Measurements from ENCODE around the gene SCNN1B. TPM values are rescaled to one million over a fixed set of nuclear protein-coding genes. Genes with fewer than 3 reads are reported as not detected.
A peak's percentile ranks its signal among the peaks of the same experiment; 100 is the strongest.
"Not testable (repeated sequence)": the region's sequence is repeated elsewhere in the genome, so short reads cannot be mapped to it uniquely, and the experiment has no call there.

The SCNN1B gene
- polyA plus RNA-seq (ENCODE audit: insufficient read length in 4 of 4), result 10 to 100 TPM; 11.6 to 31.7 (median 16.3) TPM

- DNase-seq (ENCODE audit: low read depth in 4 of 4, low spot score in 3 of 4), result no peak
Observed at GRCh38 chr16:23302045-23302956, at the start of gene SCNN1B. Gene SCNN1B (plus strand): TSS chr16:23302302. CDS start chr16:23348600, 46,298 bp downstream.

DNA sequence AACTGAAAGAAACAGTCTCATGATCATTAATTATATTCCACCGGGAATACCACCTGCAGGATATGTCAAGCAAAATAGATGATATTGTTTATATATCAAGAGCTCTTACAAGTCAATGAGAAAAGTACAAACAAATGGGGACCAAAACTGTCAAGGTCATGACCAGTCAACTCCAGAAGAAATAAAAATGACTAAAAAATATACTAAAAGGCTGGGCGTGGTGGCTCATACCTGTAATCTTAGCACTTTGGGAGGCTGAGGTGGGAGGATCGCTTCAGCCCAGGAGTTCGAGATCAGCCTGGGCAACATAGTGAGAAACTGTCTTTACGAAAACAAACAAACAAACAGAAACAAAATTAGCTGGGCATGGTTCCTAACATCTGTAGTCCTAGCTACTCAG is 49.8 kb upstream of the SCNN1B start:
- DNase-seq (ENCODE audit: low read depth in 4 of 4, low spot score in 3 of 4), result no peak

GRCh38 chr16:23253650-23254049 is 48.5 kb upstream of the SCNN1B start:
- not testable (repeated sequence) for DNase-seq (ENCODE audit: low read depth in 4 of 4, low spot score in 3 of 4)

DNA sequence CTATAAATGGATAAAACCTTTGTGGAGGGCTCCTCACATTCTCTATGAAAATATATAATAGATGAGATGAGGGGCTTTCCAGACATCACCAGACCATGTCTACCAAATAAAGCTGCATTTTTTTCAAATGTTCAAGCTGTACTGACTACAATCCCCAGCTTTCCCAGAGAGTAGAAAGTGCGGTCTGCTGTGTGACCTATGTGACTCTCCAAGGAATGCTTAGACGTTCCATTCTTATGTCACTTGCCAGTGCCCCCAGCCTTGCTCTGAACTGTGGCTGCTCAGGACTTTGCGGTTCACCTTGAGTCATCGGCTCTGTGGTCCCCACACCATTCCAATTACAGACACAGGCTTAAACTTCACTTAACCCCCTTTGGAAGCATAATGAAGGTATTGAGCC is 47.8 kb upstream of the SCNN1B start:
- DNase-seq (ENCODE audit: low read depth in 4 of 4, low spot score in 3 of 4), result no peak

DNA sequence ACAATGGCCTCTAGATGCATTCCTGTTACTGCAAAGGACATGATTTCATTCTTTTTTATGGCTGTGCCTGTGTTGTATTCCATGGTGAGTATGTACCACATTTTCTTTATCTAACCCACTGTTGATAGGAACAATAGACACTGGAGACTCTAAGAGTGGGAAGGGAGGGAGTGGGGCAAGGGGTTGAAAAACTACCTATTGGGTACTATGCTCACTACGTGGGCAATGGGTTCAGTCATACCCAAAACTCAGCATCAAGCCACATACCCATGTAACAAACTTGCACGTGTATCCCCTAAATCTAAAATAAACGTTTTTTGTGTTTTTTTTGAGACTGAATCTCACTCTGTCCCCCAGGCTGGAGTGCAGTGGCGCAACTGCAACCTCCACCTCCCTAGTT is 47.1 kb upstream of the SCNN1B start:
- DNase-seq (ENCODE audit: low read depth in 4 of 4, low spot score in 3 of 4), result no peak

- DNase-seq (ENCODE audit: low read depth in 4 of 4, low spot score in 3 of 4), result no peak
Observed at GRCh38 chr16:23256440-23256839, 45.7 kb upstream of the SCNN1B start.

DNA sequence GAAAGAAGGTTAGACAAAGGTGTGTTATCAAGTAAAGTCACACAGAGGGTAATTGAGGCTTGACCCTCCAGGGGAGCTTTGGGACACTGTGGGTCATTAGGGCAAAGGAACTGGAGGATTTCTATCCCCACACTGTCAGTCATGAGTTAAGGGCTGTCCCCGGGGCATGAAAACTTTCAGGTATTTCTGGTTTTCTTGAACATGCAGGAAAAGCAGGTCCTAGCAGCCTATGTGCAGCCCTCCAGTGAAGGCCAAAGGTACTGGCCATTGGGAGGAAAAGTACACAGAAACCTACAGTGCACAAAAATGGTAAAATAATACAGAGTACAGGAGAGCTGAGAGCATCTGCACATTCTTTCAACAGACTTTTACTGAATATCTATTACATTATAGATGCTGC is 44.4 kb upstream of the SCNN1B start:
- peak in 1 of 4 donors; percentile 29 for DNase-seq (ENCODE audit: low read depth in 4 of 4, low spot score in 3 of 4)

DNA sequence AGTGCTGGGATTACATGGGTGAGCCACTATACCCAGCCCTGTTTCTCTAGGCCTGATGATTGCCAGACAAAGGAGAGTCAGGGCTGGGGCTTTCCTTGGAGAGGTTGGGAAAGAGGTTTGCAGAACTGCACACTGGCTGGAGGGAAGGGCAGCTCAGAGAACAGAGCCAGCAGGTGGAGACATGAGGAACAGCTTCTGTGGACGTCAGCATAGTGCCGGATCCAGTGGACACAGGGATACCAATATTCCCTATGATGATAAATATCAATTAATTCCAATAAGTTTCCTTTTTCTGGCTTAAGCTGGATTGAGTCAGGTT is 43.2 kb upstream of the SCNN1B start:
- DNase-seq (ENCODE audit: low read depth in 4 of 4, low spot score in 3 of 4), result no peak

GRCh38 chr16:23267647-23268046 is 34.5 kb upstream of the SCNN1B start:
- DNase-seq (ENCODE audit: low read depth in 4 of 4, low spot score in 3 of 4), result no peak

- no peak for DNase-seq (ENCODE audit: low read depth in 4 of 4, low spot score in 3 of 4)
Observed at GRCh38 chr16:23268561-23268960, 33.5 kb upstream of the SCNN1B start.

- DNase-seq (ENCODE audit: low read depth in 4 of 4, low spot score in 3 of 4), result peak in 1 of 4 donors; percentile 43
Observed at GRCh38 chr16:23269248-23269953, 32.7 kb upstream of the SCNN1B start.

DNA sequence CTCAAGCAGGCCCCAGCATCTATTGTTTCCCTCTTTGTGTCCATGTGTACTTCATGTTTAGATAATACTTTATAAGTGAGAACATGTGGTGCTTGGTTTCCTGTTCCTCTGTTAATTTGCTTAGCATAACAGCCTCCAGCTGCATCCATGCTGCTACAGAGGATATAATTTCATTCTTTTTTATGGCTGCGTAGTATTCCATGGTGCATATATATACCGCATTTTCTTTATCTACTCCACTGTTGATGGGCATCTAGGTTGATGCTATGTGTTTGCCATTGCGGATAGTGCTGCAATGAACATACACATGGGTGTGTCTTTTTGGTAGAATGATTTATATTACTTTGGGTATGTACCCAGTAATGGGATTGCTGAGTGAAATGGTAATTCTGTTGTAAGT is 31.4 kb upstream of the SCNN1B start:
- DNase-seq (ENCODE audit: low read depth in 4 of 4, low spot score in 3 of 4), result no peak

- no peak for DNase-seq (ENCODE audit: low read depth in 4 of 4, low spot score in 3 of 4)
Observed at GRCh38 chr16:23274968-23275367, 27.1 kb upstream of the SCNN1B start.

- no peak for DNase-seq (ENCODE audit: low read depth in 4 of 4, low spot score in 3 of 4)
Observed at GRCh38 chr16:23276821-23277220, 25.3 kb upstream of the SCNN1B start.

- DNase-seq (ENCODE audit: low read depth in 4 of 4, low spot score in 3 of 4), result no peak
Observed at GRCh38 chr16:23278031-23278430, 24.1 kb upstream of the SCNN1B start.

- no peak for DNase-seq (ENCODE audit: low read depth in 4 of 4, low spot score in 3 of 4)
Observed at GRCh38 chr16:23279721-23280153, 22.4 kb upstream of the SCNN1B start.

- no peak for DNase-seq (ENCODE audit: low read depth in 4 of 4, low spot score in 3 of 4)
Observed at GRCh38 chr16:23280483-23280967, 21.6 kb upstream of the SCNN1B start.

GRCh38 chr16:23282568-23282967 is 19.5 kb upstream of the SCNN1B start:
- DNase-seq (ENCODE audit: low read depth in 4 of 4, low spot score in 3 of 4), result no peak

DNA sequence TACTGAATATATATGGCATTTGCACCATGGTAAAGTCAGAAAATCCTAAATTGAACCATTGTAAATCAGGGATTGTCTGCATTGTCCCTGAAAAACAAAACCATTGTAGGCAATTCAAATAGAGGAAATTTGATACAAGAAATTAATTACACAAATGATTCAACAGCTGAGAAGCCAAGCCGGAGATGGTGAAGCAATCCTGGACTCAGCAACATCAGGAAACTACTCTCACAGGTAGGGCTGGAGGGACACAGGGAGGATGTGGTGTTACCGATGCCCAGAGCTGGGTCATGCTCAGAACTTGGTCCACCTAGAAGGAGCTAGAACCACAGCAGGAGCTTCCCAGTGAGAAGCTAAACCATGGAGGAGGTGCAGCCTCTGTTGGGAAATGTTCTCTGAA is 18.5 kb upstream of the SCNN1B start:
- DNase-seq (ENCODE audit: low read depth in 4 of 4, low spot score in 3 of 4), result no peak

GRCh38 chr16:23284584-23284983 is 17.5 kb upstream of the SCNN1B start:
- DNase-seq (ENCODE audit: low read depth in 4 of 4, low spot score in 3 of 4), result no peak

- no peak for DNase-seq (ENCODE audit: low read depth in 4 of 4, low spot score in 3 of 4)
Observed at GRCh38 chr16:23286131-23286532, 16.0 kb upstream of the SCNN1B start.

DNA sequence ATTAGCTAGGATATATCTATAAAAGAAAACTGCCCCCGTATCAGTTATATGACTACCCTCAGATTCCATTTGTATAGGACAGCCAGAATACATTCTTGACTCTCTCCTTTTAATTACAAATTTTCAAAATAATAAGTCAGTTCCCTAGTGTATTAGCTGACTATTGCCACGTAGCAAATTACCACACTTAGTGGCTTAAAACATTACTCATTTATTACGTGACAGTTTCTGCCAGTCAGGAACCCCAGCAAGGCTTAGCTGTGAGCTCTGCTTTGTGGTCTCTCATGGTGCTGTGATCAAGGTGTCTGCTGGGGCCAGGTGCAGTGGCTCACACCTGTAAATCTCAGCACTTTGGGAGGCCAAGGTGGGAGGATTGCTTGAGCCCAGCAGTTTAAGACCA is 13.9 kb upstream of the SCNN1B start:
- DNase-seq (ENCODE audit: low read depth in 4 of 4, low spot score in 3 of 4), result no peak
